HepG2 (cell line): Measurements from ENCODE around the gene ALDH2. TPM values are rescaled to one million over a fixed set of nuclear protein-coding genes. Genes with fewer than 3 reads are reported as not detected.

Experiments
- ELF3 ChIP-seq: IDR thresholded peaks from 2 replicates; pipeline ENCODE4 v1.6.1; 2016; ENCODE audit warnings: missing genetic modification reagents, missing compliant biosample characterization
- HNRNPL ChIP-seq: fragments of 200-400 bp; formaldehyde crosslinking; IDR thresholded peaks from 2 replicates; pipeline ENCODE4 v1.6.1; 2017; ENCODE audit warnings: mild to moderate bottlenecking, low read depth, low read length
- MEIS2 ChIP-seq: sonication (generic); formaldehyde crosslinking; IDR thresholded peaks from 2 replicates; pipeline ENCODE4 v1.9.0; 2021; ENCODE audit warnings: mild to moderate bottlenecking, missing genetic modification reagents
- NCOA2 ChIP-seq: sonication (generic); formaldehyde crosslinking; IDR thresholded peaks from 2 replicates; pipeline ENCODE4 v1.8.0; 2022; ENCODE audit warnings: inconsistent platforms
- NFIC ChIP-seq: IDR thresholded peaks from 2 replicates; pipeline ENCODE4 v1.6.1; 2012; ENCODE audit warnings: mild to moderate bottlenecking, low read length, inconsistent platforms
- SETDB1 ChIP-seq: sonication (generic); formaldehyde crosslinking; IDR thresholded peaks from 2 replicates; pipeline ENCODE4 v1.5.1; 2020; ENCODE audit warnings: missing genetic modification reagents, mild to moderate bottlenecking, borderline replicate concordance
- SIX4 ChIP-seq: sonication (generic); formaldehyde crosslinking; IDR thresholded peaks from 2 replicates; pipeline ENCODE4 v1.4.0; 2020; ENCODE audit warnings: missing genetic modification reagents
- ZBTB3 ChIP-seq: sonication (generic); formaldehyde crosslinking; IDR thresholded peaks from 2 replicates; pipeline ENCODE4 v1.4.0; 2020; ENCODE audit warnings: low read depth, mild to moderate bottlenecking, moderate library complexity, missing genetic modification reagents, borderline replicate concordance
- ZNF234 ChIP-seq: sonication (generic); formaldehyde crosslinking; conservative IDR thresholded peaks from 2 replicates; pipeline ENCODE4 v1.5.1; 2020; ENCODE audit warnings: mild to moderate bottlenecking, missing genetic modification reagents
- ZNF530 ChIP-seq: sonication (generic); formaldehyde crosslinking; IDR thresholded peaks from 2 replicates; pipeline ENCODE4 v1.5.0; 2020; ENCODE audit warnings: low read depth, mild to moderate bottlenecking, missing genetic modification reagents
- ZNF562 ChIP-seq: sonication (generic); formaldehyde crosslinking; IDR thresholded peaks from 2 replicates; pipeline ENCODE4 v1.8.0; 2022; ENCODE audit warnings: missing genetic modification reagents, borderline replicate concordance
- ZNF577 ChIP-seq: sonication (generic); formaldehyde crosslinking; IDR thresholded peaks from 2 replicates; pipeline ENCODE4 v1.4.0; 2020; ENCODE audit warnings: mild to moderate bottlenecking, low read depth, missing genetic modification reagents, borderline replicate concordance
- polyA plus RNA-seq, 8 experiments: library from polyadenylated mRNA; depleted of rRNA in 3 of 8; stranded (reverse) in 7 of 8; unstranded in 1 of 8; fragments of >200 nt; fragmentation: Illumina TruSeq in 4 of 8; extraction: Trizol in 4 of 8; gene quantifications; 2 replicates each; pipeline versions ENCODE4 v1.2.1 to v1.2.3, GENCODE V29; 2011 to 2016; ENCODE audit warnings: low read depth in 4 of 8, missing spikeins in 1 of 8, mixed read lengths in 1 of 8; ENCODE audit not compliant: insufficient read depth in 1 of 8
- total RNA-seq, 5 experiments: library from RNA; depleted of rRNA; stranded (reverse); fragments of >200 nt; fragmentation: Illumina TruSeq; extraction: Trizol; gene quantifications; 2 replicates each; pipeline ENCODE4 v1.2.3, GENCODE V29; 2016; ENCODE audit warnings: low read depth in 1 of 5
- TF ChIP-seq, protein P1 (sequence below): sonication (generic); formaldehyde crosslinking; IDR thresholded peaks from 2 replicates; pipeline ENCODE4 v1.9.0; 2021; ENCODE audit warnings: missing genetic modification reagents, borderline replicate concordance
- TF ChIP-seq, protein P2 (sequence below): sonication (generic); formaldehyde crosslinking; IDR thresholded peaks from 2 replicates; pipeline ENCODE4 v1.4.0; 2020; ENCODE audit warnings: missing genetic modification reagents, low read depth, mild to moderate bottlenecking, borderline replicate concordance
- TF ChIP-seq, protein P3 (sequence below): sonication (generic); formaldehyde crosslinking; IDR thresholded peaks from 2 replicates; pipeline ENCODE4 v1.4.0; 2020; ENCODE audit warnings: mild to moderate bottlenecking, missing genetic modification reagents

ALDH2 gene
- total and polyA plus RNA-seq, 2 of the 13 experiments (the other 11 are each of a cell fraction or from before 2014, with no cell fraction given), result 78.8 to 103 TPM

DNA sequence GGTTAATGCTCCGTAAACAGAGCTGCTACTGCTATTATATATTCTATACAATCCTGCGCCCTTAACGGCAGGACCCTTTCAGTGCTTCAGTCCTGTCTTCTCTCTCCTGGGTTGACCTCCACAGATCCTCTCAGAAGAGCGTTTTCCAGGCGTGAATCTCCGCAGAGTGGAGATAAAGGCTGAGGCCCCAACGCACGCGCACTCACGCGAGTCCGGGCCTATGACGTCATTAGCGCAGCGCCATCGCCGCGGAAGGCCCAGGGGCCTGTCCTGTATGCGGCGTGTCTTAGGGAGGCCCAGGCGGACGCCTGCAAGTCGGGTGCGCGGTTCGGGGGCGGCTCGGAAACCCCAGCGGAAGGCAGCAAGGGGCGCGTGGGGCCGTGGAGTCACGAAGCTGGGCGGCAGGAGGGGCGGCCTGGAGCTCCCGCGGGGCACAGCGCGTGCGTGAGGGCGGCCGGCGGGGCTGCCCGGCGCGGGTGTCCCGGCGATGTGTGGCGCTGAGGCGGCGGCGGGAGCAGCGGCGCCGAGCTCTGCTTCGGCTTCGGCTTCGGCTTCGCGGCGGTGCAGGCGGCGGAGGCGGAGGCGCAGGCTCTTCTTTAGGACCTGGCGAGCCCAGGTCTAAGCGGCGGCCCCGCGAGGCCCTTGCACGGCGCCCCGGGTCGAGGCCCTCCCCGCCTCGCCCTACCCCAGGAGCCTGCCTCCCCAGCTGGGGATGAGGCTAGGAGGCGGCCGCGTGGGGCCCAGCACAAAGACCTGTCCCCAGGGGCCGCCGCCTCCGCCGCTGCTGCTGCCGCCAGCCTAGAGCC, 75.2 kb downstream of the ALDH2 start, which contains the start of gene MAPKAPK5 (continued):
- TF ChIP-seq, protein P1, sequence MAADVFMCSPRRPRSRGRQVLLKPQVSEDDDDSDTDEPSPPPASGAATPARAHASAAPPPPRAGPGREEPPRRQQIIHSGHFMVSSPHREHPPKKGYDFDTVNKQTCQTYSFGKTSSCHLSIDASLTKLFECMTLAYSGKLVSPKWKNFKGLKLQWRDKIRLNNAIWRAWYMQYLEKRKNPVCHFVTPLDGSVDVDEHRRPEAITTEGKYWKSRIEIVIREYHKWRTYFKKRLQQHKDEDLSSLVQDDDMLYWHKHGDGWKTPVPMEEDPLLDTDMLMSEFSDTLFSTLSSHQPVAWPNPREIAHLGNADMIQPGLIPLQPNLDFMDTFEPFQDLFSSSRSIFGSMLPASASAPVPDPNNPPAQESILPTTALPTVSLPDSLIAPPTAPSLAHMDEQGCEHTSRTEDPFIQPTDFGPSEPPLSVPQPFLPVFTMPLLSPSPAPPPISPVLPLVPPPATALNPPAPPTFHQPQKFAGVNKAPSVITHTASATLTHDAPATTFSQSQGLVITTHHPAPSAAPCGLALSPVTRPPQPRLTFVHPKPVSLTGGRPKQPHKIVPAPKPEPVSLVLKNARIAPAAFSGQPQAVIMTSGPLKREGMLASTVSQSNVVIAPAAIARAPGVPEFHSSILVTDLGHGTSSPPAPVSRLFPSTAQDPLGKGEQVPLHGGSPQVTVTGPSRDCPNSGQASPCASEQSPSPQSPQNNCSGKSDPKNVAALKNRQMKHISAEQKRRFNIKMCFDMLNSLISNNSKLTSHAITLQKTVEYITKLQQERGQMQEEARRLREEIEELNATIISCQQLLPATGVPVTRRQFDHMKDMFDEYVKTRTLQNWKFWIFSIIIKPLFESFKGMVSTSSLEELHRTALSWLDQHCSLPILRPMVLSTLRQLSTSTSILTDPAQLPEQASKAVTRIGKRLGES (CRISPR knock-in tag), result peak; percentile 64; the same call in 1 of the 2 replicates
- TF ChIP-seq NFIC, result no peak
- TF ChIP-seq ELF3, result peak; percentile 70
- TF ChIP-seq, protein P2, sequence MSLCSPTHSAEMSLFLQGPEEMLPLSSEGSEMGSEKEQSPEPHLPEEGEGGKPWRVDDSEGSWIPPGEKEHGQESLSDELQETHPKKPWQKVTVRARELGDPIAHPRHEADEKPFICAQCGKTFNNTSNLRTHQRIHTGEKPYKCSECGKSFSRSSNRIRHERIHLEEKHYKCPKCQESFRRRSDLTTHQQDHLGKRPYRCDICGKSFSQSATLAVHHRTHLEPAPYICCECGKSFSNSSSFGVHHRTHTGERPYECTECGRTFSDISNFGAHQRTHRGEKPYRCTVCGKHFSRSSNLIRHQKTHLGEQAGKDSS (CRISPR knock-in tag), result peak; percentile 81
- TF ChIP-seq HNRNPL, result no peak
- peak; percentile 66 for TF ChIP-seq NCOA2 (CRISPR knock-in tag)
- peak; percentile 51; the same call in 1 of the 2 replicates for TF ChIP-seq ZBTB3 (CRISPR knock-in tag)
- TF ChIP-seq ZNF530 (CRISPR knock-in tag), result no peak
- no peak for TF ChIP-seq ZNF234
- no peak for TF ChIP-seq ZNF562 (CRISPR knock-in tag)
- TF ChIP-seq, protein P3, sequence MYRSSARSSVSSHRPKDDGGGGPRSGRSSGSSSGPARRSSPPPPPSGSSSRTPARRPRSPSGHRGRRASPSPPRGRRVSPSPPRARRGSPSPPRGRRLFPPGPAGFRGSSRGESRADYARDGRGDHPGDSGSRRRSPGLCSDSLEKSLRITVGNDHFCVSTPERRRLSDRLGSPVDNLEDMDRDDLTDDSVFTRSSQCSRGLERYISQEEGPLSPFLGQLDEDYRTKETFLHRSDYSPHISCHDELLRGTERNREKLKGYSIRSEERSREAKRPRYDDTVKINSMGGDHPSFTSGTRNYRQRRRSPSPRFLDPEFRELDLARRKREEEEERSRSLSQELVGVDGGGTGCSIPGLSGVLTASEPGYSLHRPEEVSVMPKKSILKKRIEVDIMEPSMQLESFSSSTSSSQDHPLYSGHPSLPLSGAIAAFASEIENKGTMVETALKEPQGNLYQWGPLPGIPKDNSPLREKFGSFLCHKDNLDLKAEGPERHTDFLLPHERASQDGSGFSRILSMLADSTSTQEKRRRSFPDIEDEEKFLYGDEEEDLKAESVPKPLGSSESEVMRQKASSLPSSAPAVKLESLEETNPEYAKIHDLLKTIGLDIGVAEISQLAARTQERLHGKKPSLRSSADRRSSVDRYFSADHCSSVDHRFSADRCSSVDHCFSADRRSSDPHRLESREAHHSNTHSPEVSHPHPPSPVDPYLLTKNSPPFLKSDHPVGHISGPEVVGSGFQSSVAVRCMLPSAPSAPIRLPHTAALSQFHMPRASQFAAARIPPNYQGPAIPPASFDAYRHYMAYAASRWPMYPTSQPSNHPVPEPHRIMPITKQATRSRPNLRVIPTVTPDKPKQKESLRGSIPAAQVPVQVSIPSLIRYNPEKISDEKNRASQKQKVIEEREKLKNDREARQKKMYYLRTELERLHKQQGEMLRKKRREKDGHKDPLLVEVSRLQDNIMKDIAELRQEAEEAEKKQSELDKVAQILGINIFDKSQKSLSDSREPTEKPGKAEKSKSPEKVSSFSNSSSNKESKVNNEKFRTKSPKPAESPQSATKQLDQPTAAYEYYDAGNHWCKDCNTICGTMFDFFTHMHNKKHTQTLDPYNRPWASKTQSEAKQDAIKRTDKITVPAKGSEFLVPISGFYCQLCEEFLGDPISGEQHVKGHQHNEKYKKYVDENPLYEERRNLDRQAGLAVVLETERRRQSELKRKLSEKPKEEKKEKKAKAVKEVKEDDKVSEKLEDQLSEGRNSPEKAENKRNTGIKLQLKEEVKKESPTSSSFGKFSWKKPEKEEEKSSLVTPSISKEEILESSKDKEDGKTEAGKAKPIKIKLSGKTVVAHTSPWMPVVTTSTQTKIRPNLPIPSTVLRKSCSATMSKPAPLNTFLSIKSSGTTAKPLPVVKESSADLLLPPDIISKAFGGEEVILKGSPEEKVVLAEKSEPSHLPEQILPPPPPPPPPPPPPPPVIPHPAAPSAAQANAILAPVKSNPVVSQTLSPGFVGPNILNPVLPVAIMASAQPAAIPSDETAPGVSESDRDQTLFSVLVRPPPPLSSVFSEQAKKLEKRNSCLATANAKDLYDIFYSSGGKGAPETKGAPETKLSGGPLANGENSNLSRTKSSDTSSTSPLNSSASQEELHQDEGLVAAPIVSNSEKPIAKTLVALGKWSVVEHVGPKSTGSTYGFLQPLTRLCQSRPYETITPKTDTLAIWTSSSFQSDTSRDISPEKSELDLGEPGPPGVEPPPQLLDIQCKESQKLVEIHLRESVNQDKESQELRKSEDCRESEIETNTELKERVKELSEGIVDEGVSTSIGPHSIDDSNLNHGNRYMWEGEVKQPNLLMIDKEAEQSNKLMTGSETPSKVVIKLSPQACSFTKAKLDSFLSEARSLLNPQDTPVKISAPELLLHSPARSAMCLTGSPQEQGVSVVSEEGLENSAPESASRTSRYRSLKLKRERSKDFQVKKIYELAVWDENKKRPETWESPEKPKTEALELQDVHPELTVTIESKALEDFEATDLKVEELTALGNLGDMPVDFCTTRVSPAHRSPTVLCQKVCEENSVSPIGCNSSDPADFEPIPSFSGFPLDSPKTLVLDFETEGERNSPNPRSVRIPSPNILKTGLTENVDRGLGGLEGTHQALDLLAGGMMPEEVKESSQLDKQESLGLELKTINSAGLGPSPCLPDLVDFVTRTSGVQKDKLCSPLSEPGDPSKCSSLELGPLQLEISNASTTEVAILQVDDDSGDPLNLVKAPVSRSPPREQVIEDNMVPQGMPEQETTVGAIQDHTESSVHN (CRISPR knock-in tag), result no peak; the same call in 1 of the 2 replicates
- 0 out of 2 replicates have a peak, but pooled peaks have one; percentile 22 for TF ChIP-seq ZNF577 (CRISPR knock-in tag)
- TF ChIP-seq MEIS2, result peak; percentile 86; the same call in 1 of the 2 replicates
- peak; percentile 39; the same call in 1 of the 2 replicates for TF ChIP-seq SIX4 (CRISPR knock-in tag)
- no peak for TF ChIP-seq SETDB1 (CRISPR knock-in tag)
